ENCODE measurements around the gene GPR35.

GPR35 gene

GRCh38 chr2:240624011-240624949 lies 1.0 kb upstream of the GPR35 start:
- no peak for DNase-seq

- DNase-seq: no peak
Measured at GRCh38 chr2:240626531-240627300, 1.4 kb downstream of the GPR35 start.

GRCh38 chr2:240627736-240628506 lies 2.6 kb downstream of the GPR35 start:
- DNase-seq: no peak

- DNase-seq: no peak
Measured at GRCh38 chr2:240628507-240628807, 3.2 kb downstream of the GPR35 start.

GRCh38 chr2:240628808-240629618 lies 3.7 kb downstream of the GPR35 start:
- no peak for DNase-seq

GRCh38 chr2:240629619-240629967 lies 4.3 kb downstream of the GPR35 start:
- DNase-seq: no peak

- DNase-seq: no peak
Measured at GRCh38 chr2:240629968-240630770, 4.9 kb downstream of the GPR35 start.

- DNase-seq: no peak
Measured at GRCh38 chr2:240630771-240631547, 5.7 kb downstream of the GPR35 start.

- no peak for DNase-seq
Measured at GRCh38 chr2:240631548-240632305, 6.4 kb downstream of the GPR35 start.

GRCh38 chr2:240632306-240632721 lies 7.0 kb downstream of the GPR35 start:
- DNase-seq: no peak

- no peak for DNase-seq
Measured at GRCh38 chr2:240635121-240635997, 10.1 kb downstream of the GPR35 start.

GRCh38 chr2:240635998-240636547 lies 10.8 kb downstream of the GPR35 start:
- DNase-seq: no peak

- DNase-seq: no peak
Measured at GRCh38 chr2:240636563-240637115, 11.4 kb downstream of the GPR35 start.

GRCh38 chr2:240637116-240637900 lies 12.0 kb downstream of the GPR35 start:
- DNase-seq: no peak

GRCh38 chr2:240637901-240638345 lies 12.6 kb downstream of the GPR35 start:
- DNase-seq: no peak

- no peak for DNase-seq
Measured at GRCh38 chr2:240638512-240639160, 13.4 kb downstream of the GPR35 start.

- no peak for DNase-seq
Measured at GRCh38 chr2:240639566-240639965, 14.3 kb downstream of the GPR35 start.
